Osteocyte (in vitro differentiated cells): Measurements from ENCODE around the gene C5. TPM values are rescaled to one million over a fixed set of nuclear protein-coding genes. Genes with fewer than 3 reads are reported as not detected.

Experiments
- DNase-seq: peaks from one replicate; pipeline ENCODE4 v3.0.0; 2021; ENCODE audit warnings: mixed read lengths; ENCODE audit not compliant: unreplicated experiment; ENCODE audit errors: extremely low spot score
- H3K27ac Mint-ChIP-seq: one replicate; pipeline ENCODE4 v1.8.0; 2021; ENCODE audit warnings: mild to moderate bottlenecking, mixed read lengths; ENCODE audit not compliant: unreplicated experiment
- H3K27me3 Mint-ChIP-seq: one replicate; pipeline ENCODE4 v1.8.0; 2021; ENCODE audit warnings: mixed read lengths; ENCODE audit not compliant: unreplicated experiment
- H3K36me3 Mint-ChIP-seq: one replicate; pipeline ENCODE4 v1.8.0; 2021; ENCODE audit warnings: mixed read lengths; ENCODE audit not compliant: unreplicated experiment
- H3K4me1 Mint-ChIP-seq: one replicate; pipeline ENCODE4 v1.8.0; 2021; ENCODE audit warnings: mixed read lengths; ENCODE audit not compliant: unreplicated experiment
- H3K4me3 Mint-ChIP-seq: one replicate; pipeline ENCODE4 v1.8.0; 2021; ENCODE audit warnings: mild to moderate bottlenecking, moderate library complexity, mixed read lengths; ENCODE audit not compliant: unreplicated experiment
- H3K9me3 Mint-ChIP-seq: one replicate; pipeline ENCODE4 v1.8.0; 2021; ENCODE audit warnings: mixed read lengths; ENCODE audit not compliant: unreplicated experiment
- total RNA-seq: library from RNA; stranded (reverse); gene quantifications from 2 replicates; pipeline ENCODE4 v1.2.1, GENCODE V29; 2021
- TF ChIP-seq, protein P1 (sequence below): fragments of 200-600 bp; sonication (generic); IDR thresholded peaks from 2 replicates; pipeline ENCODE4 v1.5.0; 2021; ENCODE audit warnings: antibody characterized with exemption, mild to moderate bottlenecking, moderate library complexity

C5 gene
- total RNA-seq, 1 donor from 2014 or later: 6.3 TPM

DNA sequence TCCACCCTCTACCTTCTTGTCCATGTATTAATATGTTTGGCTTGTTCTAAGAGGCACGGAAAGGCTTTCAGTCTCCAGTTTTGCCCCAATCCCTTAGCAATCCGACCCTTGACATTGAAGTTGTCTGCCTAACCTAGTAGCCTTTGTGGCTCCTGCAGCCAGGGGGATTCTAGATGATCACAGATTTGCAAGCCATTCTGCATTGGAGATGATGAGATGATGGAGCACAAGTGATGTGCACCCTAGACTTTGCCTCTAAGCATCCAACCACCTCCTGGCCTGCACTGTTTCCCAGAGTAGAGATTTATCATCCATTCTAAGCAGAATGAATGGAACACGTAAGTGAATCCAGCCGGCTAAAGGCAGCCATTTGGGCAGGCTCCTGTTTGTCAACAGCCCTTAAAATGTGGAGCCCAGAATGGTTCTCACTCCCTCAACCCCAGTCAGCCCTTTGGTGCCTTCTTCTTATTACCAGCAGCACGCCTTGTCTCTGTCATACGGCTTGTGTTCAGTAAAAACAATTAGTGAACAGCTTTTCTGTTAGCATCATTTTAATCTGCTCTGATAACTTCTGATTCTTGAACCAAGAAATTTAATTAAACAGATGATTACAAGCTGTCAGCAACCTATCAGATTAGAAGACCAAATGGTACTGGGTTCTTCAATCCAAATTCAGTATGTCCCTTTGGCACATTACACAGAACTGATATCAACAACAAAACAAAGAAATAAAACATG lies 117.8 kb downstream of the C5 start:
- no peak overlapping the region for H3K4me3 Mint-ChIP-seq
- H3K36me3 Mint-ChIP-seq: no peaks in the 10 kb centered on the region
- H3K27ac Mint-ChIP-seq: peak overlapping the region; percentile 98
- H3K9me3 Mint-ChIP-seq: no peaks in the 10 kb centered on the region
- peaks cover 83% of the 10 kb centered on the region for H3K4me1 Mint-ChIP-seq
- peak; percentile 4 for DNase-seq
- H3K27me3 Mint-ChIP-seq: no peaks in the 10 kb centered on the region
- TF ChIP-seq, protein P1, sequence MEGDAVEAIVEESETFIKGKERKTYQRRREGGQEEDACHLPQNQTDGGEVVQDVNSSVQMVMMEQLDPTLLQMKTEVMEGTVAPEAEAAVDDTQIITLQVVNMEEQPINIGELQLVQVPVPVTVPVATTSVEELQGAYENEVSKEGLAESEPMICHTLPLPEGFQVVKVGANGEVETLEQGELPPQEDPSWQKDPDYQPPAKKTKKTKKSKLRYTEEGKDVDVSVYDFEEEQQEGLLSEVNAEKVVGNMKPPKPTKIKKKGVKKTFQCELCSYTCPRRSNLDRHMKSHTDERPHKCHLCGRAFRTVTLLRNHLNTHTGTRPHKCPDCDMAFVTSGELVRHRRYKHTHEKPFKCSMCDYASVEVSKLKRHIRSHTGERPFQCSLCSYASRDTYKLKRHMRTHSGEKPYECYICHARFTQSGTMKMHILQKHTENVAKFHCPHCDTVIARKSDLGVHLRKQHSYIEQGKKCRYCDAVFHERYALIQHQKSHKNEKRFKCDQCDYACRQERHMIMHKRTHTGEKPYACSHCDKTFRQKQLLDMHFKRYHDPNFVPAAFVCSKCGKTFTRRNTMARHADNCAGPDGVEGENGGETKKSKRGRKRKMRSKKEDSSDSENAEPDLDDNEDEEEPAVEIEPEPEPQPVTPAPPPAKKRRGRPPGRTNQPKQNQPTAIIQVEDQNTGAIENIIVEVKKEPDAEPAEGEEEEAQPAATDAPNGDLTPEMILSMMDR: no peak

DNA sequence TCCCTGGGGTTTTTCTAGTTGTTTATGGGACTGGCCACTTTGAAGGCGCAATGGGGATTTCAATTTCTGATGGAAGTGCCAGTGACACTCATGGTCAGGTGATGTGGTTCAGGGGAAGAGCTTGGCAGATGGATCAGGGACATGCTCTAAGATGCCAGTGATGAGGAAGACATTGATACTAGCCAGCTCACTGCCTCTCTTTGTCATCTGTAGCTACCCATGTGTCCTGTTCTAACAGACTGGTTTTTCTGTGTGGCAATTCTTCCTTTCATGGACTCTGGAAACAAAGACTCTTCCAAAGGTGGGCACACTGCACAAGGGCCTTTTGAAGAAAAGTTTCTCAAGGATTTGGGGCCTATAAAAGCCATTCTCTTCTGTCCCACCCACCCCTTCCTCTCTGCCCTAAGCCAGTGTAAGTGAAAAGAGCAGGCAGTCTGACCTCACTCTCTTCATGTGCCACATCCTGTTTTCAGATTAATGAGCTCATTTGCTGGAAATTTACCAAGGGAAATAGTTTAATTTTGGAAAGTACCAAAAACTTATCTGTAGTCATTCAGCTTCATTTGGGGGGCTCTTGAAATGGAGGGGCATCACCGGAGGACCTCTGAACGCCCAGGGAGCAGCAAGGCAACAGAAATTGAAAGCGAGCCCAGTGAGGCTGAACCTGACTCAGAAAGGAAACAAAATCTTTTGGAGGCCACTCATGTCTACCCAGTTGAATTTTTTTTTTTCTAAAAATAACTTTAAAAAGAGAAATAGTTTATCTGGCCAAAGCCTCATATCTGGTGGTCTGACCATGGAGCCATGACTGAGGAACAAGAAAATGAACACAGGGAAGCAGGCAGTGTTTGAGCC lies 118.6 kb downstream of the C5 start:
- Mint-ChIP-seq H3K4me3 (no peak overlapping the region), H3K27ac (peak overlapping the region; percentile 98), H3K4me1 (peaks cover 81% of the 10 kb centered on the region), H3K9me3 (no peaks in the 10 kb centered on the region), H3K27me3 (no peaks in the 10 kb centered on the region), H3K36me3 (no peaks in the 10 kb centered on the region)
- TF ChIP-seq, protein P1: no peak
- no peak for DNase-seq

DNA sequence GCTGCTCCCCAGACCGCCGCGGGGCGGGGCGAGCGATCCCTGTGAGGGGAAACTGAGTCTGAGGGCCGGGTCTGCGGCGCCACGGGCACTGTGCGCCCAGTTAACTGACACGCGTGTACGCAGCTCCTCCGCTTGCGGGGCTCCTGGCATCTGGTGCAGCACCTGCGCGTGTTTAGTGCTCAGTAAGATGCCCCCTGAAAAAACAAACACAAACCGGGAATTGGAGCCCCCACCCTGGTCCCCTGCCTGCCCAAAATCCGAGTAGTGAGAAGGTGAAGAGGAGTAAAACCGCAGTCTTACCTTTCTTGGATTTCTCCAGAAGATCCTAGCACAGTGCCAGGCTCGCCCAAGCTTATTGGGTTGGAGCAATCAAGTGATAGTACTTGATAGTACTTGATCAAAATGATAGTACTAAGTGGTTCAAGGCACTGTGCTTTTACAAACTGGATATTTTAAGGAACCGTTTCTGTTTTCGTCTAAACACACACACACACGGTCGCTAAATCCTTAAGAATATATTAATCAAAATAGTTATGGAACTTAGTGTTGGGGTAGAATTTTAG lies 120.8 kb downstream of the C5 start:
- H3K36me3 Mint-ChIP-seq: no peaks in the 10 kb centered on the region
- H3K9me3 Mint-ChIP-seq: no peaks in the 10 kb centered on the region
- H3K4me3 Mint-ChIP-seq: peak overlapping the region; percentile 32
- peak overlapping the region; percentile 65 for H3K27ac Mint-ChIP-seq
- no peak for DNase-seq
- TF ChIP-seq, protein P1: no peak
- H3K27me3 Mint-ChIP-seq: no peaks in the 10 kb centered on the region
- peaks cover 80% of the 10 kb centered on the region for H3K4me1 Mint-ChIP-seq

DNA sequence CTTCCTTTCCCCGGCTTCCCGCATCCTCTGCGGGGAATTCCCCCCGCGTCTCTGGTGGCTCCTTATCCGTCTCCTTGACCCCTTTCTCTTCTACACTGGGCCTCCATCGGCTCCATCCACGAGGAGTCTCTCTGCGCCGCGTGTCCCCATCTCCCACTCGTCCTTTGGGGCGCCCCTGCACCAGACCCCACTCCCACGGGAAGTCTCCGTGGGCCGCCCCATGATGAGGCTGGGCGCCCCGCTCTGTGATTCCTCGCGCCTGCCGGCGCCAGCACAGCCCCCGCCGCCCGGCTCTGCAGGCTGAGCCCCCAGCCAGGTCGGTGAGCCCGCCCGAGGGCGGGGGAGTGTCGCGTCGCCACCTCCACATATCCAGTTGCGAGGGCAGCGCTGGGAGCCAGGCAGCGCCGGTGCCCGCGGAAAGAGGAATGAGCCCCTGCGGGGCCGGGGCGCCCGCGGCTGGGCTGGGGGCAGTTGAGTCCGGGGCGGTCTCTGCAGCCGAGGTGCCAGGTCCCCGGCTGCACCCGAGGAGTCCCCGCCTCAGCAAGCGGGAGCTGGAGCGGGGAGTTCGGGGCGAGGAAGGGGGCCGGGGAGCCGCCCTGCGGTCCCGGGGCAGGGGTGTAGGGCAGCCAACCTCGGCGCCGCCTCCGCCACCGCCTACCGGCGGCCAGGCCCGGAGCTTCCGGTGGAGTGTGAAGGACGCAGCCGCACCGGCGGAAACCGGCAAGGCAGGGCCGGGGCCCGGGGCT lies 121.4 kb downstream of the C5 start:
- DNase-seq: no peak
- Mint-ChIP-seq H3K4me1 (peaks cover 80% of the 10 kb centered on the region), H3K9me3 (no peaks in the 10 kb centered on the region), H3K4me3 (no peak overlapping the region), H3K36me3 (no peaks in the 10 kb centered on the region), H3K27ac (peak overlapping the region; percentile 99), H3K27me3 (no peaks in the 10 kb centered on the region)
- TF ChIP-seq, protein P1: peak; percentile 17
